ENCODE data around the gene ARHGAP15. TPM values are rescaled to one million over a fixed set of nuclear protein-coding genes. Genes with fewer than 3 reads are reported as not detected.

ARHGAP15 gene
- polyA plus RNA-seq, 4 donors: 3.4 to 8.1 (median 4.9) TPM

DNA sequence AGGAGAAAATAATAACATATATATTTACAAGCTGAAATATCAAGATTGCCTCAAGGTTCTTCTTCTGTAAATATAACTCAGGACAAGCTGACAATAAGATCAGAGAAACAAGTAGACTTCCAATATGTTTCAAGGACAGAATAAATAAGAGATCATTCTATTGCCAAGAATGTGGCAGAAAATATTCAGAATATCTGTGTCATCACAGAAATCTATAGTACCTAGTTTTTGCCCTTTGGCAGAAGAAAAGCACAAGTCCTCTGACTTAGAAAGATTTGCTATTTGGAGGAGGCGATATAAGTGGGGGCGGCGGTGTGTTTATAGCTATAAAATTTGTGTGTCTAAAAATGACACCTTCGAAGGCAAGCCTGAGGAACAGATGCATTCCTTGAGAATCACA, 34.3 kb downstream of the ARHGAP15 start:
- no peak for DNase-seq (ENCODE audit: low read depth in 4 of 4, low spot score in 3 of 4)

DNA sequence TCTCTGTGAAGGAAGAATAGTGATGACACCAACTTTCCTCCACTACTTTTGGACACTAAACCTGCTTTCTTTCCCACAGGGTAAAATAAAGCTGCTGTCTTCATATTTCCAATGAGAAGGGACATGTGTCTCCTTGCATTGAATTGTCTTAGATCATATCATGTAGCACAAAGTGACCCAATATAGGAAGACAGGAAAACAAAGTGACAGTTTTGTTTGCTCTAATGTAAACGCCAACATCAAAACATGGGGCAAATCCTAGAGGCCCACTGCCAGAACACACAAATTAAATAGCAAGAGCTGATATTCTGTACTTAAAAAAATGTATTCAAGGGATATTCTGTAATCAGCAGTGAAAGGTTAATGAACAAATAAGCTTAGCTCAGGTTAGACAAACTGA, 36.1 kb downstream of the ARHGAP15 start:
- DNase-seq (ENCODE audit: low read depth in 4 of 4, low spot score in 3 of 4): no peak

DNA sequence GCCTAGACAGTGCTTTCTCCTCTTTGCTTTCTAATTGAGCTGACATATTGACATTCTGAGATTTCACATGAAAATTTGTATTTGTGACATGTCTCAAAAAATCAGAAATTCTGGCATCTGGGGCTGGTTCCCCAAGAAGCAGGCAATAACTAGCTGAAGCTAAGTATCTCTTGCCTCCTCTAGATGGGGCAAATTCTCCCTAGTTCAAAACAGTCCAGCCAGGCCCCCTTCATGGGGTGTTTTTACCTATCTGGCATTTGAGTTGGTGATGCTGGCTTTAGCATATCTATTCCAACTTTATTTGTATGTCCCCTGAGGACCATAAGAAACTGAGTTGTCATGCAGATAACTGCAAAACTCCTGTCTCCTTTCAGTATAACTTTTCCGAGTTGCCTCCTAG, 39.9 kb downstream of the ARHGAP15 start:
- DNase-seq (ENCODE audit: low read depth in 4 of 4, low spot score in 3 of 4): no peak

DNA sequence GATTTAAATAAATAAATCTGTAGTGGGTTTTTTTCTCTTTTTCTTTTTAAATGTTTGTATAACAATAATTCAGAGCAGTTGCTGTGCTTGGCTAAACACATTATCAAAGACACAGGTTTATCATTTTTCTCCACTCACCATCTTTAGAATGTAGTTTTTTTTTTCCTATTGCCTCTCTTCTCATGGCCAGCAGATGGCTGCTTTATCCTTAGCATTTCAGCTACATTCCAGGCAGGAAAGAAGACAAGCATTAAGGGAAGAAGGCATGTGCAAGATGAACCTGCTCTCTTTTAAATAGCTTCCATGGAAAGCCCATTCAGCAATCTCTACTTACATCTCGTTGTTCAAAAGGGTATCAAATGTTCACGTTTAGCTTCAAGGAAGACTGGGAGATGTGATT, 42.6 kb downstream of the ARHGAP15 start:
- no peak for DNase-seq (ENCODE audit: low read depth in 4 of 4, low spot score in 3 of 4)

DNA sequence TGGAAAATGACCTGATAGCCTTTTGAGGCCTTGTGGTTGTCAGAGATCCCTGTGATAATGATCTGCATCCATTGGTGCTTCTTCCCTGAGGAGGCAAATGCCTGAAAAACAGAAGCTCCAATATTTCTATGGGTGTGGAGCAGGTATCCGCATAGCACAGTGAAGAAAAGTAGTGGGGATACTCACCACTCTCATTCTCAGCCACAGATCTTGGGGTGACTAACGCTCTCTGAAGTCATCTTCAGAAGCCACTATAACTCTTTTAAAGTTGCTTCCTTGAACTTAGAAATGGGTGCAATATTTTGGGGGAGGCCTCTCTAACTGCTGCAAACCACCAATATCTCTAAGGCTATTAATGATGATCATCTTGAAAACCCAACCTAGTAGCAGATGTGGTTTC, 46.2 kb downstream of the ARHGAP15 start:
- DNase-seq (ENCODE audit: low read depth in 4 of 4, low spot score in 3 of 4): no peak

- no peak for DNase-seq (ENCODE audit: low read depth in 4 of 4, low spot score in 3 of 4)
Measured at GRCh38 chr2:143176606-143177005, 47.4 kb downstream of the ARHGAP15 start.

DNA sequence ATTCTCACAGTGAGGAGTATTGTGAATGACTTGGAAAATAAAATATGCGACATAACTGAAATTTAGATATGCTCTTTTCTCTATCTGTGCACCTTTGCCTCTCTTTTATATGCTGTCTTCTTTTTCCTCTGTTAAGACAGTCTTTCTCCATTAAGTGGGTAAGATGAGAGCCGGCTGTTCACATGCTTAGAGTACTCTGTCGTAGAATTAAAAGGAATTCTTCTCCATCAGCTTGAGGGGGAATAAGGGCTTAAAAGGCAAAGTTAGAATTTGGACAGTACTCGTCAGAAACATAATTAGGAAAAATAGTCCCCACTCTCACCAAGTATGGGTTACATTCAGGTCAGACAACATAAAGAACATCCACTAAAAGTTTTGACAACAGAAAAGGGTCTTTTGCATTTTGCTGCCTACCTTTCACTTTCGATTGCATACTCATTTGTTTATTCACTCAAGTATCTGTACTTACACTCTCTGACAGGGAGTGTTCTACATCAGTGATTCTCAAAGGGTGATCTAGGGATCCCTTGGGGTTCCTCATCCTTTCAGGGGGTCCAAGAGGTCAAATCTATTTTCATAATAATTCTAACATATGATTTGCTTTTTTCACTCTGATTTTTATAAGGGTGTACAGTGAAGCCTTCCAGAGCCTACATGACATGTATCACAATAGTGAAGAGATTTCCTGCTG, 48.0 kb downstream of the ARHGAP15 start:
- DNase-seq (ENCODE audit: low read depth in 4 of 4, low spot score in 3 of 4): no peak

- DNase-seq (ENCODE audit: low read depth in 4 of 4, low spot score in 3 of 4): no peak
Measured at GRCh38 chr2:143181494-143181893, 52.3 kb downstream of the ARHGAP15 start.

DNA sequence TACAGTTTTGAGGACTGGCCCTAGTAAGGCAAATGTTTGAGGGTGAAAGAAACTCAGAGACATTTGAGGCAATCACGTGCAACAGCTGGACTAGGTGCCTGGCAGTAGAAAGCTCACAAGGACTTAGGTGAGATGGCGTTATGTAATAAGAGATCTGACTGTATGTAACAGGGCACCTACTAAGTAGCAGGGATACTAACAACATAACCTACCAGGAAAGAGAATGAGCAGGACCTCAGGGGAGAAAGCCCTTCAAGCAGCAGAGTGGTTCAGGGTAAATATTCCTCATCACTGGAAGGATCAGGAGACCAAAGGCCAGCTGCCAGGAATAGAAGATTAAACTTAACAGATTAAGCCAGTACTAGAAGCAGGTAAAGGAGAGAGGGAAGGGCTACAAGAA, 53.4 kb downstream of the ARHGAP15 start:
- DNase-seq (ENCODE audit: low read depth in 4 of 4, low spot score in 3 of 4): no peak

DNA sequence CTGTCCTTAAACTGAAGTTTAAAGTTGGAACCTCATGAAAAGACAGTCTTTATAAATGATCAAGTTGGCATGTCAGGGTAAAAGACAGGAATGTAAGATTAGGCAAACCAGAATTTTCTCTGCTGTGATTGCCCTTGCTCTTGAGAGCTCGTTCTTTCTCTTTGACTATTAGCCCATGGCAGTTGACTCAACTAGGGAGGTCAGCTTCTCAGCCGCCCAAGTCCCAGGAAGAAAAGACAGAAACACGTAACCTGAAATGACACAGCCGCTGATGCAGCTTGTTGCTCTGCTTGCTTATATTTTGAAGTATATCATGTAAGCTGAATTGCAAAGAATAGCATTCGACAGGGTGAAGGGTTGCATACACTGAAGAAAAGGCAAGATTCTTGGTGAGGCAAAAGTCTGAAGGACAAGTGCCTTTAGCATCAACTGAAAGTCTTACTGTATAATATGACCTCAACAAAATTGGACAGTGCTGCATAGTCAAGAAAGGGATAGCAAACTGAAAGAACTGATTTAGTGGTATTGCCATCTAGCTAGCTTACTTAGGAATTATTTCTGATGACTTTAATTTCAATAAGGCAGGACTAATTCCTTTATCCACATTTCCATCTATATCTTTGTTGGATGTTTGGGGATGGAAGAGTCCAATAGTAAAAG, 54.7 kb downstream of the ARHGAP15 start:
- DNase-seq (ENCODE audit: low read depth in 4 of 4, low spot score in 3 of 4): no peak

GRCh38 chr2:143186876-143187275, 57.7 kb downstream of the ARHGAP15 start:
- no peak for DNase-seq (ENCODE audit: low read depth in 4 of 4, low spot score in 3 of 4)

DNA sequence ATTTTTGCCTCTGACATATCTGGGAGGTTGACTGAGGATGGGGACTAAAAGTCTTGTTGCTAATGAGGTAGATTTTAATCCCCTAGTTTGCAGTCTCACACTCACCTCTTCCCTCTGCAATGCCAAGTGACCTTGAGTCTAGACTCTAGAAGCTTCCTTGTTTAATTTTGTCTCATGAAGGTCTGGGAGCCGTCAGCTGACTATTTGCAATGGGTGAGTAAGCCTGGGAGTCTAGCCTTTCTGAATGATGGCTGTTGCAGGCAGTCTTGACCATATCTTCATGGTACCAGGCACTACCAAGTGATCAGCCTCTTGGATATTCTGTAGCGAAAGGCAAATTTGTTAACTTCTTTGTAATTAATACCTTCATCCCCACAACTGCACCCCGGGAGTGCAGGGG, 61.2 kb downstream of the ARHGAP15 start:
- no peak for DNase-seq (ENCODE audit: low read depth in 4 of 4, low spot score in 3 of 4)

DNA sequence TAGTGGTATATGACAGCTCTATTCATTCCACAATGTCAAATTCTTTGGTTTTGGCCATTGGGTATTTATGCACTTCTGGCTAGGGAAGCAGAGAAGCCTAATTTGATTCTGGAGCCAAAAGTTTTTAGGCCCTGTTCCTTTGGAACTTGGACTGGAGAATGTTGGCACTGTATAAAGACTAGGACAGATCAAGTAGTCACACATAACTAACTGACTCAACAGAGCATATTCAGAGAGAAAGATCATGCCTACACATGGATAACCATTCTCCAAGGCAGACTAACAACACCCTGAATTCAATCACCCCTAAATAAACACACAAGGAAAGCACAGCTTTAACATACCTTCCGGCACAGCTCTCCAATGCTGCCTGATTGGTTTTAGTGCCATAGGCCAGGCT, 62.9 kb downstream of the ARHGAP15 start:
- no peak for DNase-seq (ENCODE audit: low read depth in 4 of 4, low spot score in 3 of 4)

DNA sequence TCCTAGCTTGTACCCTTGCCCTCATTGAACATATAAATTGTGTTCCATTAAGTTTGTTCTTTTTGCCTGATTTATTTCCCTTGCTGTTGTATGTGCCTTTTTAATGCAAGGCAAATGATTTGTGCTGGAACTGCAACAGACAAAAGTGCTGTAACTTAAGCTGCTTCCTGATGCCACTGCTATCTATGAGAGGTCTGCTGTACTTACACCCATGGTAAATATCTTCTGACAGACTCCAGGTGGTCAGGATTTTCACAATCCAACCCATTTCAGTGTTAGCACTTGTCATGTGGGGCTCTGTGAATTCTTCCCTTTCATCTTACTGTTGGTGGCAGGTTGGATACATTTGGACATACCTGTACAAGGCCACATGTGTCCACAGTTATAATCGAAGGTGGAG, 63.5 kb downstream of the ARHGAP15 start:
- no peak for DNase-seq (ENCODE audit: low read depth in 4 of 4, low spot score in 3 of 4)

DNA sequence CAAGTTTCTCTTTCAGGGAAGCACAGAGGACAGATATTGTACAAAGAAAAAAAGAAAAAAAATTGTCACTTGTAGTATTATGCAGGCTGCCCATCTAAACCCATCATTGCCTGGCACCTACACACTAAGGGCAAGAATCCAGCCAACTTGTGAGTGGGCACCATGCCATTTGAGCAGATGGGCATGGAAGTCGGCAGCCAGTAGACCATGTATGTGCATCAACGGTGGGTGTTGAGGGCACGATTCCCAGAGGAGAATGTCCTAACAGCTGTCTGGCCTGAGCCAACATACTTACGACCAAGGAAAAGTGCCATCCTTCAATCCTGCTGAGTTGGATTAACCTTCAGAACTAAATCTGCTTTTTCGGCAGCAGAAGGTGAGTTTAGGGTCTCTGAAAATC, 63.9 kb downstream of the ARHGAP15 start:
- no peak for DNase-seq (ENCODE audit: low read depth in 4 of 4, low spot score in 3 of 4)

GRCh38 chr2:143195511-143195910, 66.3 kb downstream of the ARHGAP15 start:
- DNase-seq (ENCODE audit: low read depth in 4 of 4, low spot score in 3 of 4): no peak

DNA sequence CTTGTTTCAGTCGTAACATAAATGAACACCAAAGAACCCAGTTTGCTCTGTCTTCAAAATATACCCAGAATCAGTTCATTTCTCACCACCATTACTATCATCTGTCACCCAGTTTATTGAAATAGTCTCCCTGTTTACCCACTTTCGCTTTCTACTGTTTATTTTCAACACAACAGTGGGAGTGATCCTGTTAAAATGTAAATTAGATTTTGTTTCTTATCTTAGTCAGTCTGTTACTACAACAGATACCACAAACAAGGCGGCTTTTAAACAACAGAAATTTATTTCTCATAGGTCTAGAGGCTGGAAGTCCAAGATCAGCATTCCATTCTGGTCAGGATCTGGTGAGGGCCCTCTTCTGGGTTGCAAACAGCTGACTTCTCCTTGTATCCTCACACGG, 74.8 kb downstream of the ARHGAP15 start:
- DNase-seq (ENCODE audit: low read depth in 4 of 4, low spot score in 3 of 4): no peak

- no peak for DNase-seq (ENCODE audit: low read depth in 4 of 4, low spot score in 3 of 4)
Measured at GRCh38 chr2:143205106-143205764, 76.0 kb downstream of the ARHGAP15 start.

DNA sequence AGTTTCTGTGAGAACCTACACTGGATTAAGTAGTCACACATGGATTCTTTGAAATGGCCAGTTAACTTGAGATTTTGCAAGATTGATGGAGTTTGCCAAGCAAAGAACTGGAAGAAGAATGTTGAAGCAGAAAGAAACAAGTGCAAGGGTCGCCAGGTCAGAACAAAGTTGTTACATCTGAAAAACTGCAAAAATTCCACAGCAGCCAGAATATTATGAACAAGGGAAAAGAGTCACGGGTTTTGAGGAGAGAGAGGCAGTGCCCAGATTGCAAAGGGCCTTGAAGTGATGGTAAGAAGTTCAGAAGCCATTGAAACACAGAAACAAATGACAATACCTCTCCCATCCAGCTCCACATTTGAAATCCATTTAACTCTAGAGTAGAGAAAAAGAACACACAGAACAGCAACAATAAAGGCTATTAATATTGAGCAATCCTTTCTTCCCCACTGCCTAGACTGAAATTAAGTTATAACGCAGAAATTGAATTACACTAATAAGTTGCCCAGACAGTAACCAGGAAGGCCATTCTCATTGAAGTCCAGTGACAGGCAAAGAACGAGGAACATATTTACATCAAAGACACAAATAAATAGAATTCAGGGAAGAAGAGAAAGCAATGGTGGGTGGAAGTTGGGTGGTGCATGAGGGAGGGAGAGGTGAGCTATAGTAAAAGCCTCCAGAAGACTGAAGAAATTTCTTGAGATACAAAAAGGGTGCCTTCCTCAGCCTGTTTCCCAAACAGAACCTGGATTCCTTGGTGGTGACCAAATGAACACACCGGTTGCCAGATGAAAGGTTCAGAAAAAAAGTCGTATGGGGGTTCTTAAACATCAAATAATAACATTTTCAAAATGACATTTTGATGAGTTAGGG, 80.6 kb downstream of the ARHGAP15 start:
- no peak for DNase-seq (ENCODE audit: low read depth in 4 of 4, low spot score in 3 of 4)

DNA sequence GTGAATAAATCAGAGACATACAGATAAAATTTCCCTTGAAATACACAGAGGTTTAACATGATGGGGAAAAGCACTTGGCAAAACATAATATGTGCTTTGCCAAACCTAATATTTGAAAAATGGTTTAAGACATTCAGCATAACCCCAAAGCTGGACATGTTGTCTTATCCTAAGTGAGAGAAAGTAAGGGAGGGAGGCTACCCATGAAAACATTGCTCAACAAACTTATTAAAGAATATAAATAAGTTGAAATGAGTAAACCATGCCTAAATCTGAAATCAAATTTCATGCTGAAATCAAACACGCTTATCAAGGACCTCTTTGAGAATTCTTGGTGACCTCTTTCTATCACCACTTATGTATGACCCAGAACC, 81.2 kb downstream of the ARHGAP15 start:
- no peak for DNase-seq (ENCODE audit: low read depth in 4 of 4, low spot score in 3 of 4)

DNA sequence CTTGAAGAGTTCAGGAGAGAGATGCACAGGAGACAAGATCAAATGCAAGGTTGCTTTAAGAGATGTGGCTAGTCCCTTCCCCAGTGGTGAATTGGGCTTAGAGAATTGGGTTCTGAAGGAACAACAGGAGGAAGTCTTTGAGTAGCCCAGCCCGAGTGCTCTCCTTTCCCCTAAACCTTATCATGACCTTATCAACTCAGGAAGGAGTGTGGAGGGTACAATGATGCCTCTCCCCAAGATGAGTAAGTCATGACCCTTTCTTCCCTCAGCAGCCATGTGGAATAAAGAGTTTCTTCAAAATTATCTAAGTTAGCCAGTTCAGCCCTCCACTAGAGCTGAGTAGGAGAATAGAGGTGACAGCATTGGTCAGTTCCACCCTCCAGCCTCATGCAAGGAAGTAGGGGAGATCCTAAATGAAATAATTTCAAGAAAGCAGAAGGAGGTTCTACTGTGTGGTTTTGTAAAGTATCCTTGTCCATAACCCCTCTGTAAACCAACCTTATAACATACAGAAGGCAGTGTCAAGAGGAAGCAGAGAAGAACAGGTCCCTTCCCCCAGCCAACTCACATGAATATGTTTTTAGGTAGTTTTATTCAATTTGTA, 88.4 kb downstream of the ARHGAP15 start:
- DNase-seq (ENCODE audit: low read depth in 4 of 4, low spot score in 3 of 4): no peak

Data from left renal pelvis (tissue), 4 donors.